SHP77 (cell line): ENCODE results near the gene NPAS4.
"Not testable (repeated sequence)": the region's sequence is repeated elsewhere in the genome, so short reads cannot be mapped to it uniquely, and the experiment has no call there.

Experiments used
- DNase-seq, 2 experiments: peaks; one replicate each; lab custom pipeline; 2025; lab: John Stamatoyannopoulos, UW

NPAS4 gene

DNA sequence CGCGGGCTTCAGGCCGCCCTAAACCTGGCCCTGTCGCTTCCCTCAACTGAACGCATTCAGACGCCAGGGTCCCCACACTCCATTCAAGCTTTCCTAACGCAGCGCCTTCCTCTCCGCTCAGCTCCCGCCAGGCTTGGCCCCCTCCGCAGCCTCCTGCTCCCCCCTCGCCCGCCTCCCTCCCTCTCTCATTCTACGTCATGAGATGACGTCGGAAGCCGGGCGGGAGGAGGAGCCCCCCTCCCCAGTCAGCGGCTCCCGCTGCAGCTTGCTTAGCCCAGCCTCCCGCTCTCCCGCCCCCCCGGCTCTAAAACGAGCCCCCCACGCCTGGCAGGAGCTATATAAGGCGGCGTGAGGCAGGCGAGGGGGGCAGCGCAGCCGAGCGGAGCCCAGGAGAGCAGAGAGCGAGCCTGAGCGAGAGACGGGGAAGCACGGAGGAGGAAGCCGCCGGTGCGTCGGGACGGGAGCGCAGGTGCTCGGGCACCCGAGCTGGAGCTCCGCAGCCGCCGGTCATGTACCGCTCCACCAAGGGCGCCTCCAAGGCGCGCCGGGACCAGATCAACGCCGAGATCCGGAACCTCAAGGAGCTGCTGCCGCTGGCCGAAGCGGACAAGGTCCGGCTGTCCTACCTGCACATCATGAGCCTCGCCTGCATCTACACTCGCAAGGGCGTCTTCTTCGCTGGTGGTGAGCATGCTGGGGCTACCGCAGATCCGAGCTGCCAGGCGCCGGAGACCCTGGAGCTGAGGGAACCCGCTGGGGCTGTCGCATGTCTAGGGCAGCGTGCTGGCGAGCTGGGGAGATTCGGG is at the start of gene NPAS4:
Gene NPAS4 (plus strand): TSS at position 365 of the 806 bp plus-strand sequence. CDS start 145 bp downstream, at position 510.
- DNase-seq, result peak; percentile 68 to 83

DNA sequence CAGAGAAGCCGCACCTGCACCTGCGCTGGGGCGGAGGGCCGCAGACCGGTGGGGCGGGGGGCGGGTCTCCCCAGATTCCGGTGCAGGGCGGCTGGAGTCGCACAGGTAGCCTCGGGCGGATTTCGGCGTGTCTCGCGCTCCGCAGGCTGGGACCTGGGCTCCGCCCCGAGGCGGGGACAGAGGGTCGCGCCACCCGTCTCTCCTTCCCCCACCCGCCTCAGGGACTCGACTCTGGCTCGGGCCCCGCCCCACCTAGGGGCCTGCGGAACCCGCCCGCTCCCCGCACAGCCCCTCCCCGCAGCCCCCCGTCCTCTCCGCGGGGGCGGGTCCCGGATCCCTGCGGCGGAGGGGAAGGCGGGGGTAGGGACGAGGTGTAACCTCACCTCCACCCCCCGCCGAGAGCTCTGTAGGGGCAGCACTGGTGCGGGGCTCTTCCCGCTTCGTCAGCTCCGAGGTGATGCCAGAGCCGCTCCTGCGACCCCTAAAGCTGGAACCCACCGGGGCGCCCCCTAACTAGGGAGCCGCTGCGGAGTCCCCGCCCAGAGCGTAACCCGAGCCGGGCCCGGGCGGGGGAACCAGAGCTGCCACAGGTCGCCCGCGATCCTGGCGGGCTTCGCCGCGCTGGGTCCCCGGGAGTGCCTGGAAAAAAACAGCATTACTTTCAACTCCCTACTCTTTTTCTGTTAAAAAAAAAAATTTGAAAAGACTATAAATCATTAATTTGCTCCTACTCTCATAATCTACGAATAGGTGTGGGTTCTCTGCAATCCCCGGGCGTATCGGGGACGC is 49.0 kb upstream of the NPAS4 start, which contains the start of gene SLC29A2:
Gene SLC29A2 (minus strand): TSS at position 134 of the 789 bp plus-strand sequence. CDS start 169 bp downstream, outside the sequence.
- peak; percentile 95 for DNase-seq

DNA sequence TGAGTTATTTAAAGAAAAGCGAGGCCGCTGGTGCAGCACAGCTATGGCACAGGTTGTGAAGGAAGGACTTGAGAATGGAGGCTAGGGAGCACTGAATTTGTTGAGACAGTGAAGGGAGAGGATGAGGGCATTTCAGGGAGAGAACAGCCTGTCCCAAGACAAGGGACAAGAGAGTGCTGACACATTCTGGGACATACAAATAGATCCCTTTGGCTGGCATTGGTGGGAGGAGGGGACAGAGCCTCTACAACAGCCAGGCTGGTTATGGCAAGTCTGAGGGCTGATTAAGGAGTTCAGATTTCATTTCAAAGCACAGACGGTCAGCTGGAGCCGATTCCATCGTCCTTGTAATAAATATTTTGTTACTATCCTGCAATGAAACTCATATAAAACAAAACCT is 47.6 kb upstream of the NPAS4 start:
- DNase-seq, result no peak

DNA sequence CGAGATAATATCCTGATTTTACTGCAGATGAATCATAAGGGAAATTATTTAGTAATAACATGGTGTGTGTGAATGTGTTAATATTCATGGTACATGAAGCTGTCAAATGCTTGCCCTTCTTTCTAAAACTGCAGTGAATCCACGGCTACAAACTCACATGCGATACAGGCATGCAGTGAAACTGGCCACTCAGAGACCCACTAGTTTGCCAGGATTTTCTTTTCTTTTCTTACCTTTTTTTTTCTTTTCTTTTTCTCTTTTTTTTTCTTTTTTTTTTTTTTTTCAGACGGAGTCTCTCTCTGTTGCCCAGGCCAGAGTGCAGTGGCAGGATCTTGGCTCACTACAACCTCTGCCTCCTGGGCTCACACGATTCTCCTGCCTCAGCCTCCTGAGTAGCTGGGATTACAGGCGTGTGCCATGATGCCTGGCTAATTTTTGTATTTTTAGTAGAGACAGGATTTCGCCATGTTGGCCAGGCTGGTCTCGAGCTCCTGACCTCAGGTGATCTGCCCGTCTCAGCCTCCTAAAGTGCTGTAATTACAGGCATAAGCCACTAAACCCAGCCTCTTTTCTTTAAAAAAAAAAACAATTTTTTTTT is 47.0 kb upstream of the NPAS4 start:
- not testable (repeated sequence) for DNase-seq

DNA sequence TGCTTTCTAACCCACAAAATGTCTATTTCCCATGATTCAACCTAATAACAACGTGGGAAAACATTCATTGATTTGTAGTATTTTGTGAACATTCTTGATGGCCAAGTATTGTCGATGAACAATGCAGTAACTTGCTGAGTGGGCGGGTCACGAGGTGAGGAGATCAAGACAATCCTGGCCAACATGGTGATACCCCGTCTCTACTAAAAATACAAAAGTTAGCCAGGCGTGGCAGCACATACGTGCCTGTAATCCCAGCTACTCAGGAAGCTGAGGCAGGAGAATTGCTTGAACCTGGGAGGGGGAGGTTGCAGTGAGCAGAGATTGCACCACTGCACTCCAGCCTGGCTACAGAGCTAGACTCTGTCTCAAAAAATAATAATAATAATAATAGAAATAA is 40.6 kb upstream of the NPAS4 start:
- DNase-seq, result not testable (repeated sequence)

DNA sequence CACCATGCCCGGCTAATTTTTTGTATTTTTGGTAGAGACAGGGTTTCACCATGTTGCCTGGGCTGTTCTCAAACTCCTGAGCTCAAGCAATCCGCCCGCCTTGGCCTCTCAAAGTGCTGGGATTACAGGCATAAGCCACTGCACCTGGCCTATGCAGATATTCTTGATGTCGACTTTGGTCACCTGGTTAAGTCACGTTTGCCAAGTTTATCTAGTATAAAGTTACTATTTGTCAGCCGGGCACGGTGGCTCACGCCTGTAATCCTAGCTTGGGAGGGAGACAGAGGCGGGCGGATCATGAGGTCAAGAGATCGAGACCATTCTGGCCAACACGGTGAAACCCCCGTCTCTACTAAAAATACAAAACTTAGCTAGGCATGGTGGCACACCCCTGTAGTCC is 36.5 kb upstream of the NPAS4 start:
- not testable (repeated sequence) for DNase-seq

DNA sequence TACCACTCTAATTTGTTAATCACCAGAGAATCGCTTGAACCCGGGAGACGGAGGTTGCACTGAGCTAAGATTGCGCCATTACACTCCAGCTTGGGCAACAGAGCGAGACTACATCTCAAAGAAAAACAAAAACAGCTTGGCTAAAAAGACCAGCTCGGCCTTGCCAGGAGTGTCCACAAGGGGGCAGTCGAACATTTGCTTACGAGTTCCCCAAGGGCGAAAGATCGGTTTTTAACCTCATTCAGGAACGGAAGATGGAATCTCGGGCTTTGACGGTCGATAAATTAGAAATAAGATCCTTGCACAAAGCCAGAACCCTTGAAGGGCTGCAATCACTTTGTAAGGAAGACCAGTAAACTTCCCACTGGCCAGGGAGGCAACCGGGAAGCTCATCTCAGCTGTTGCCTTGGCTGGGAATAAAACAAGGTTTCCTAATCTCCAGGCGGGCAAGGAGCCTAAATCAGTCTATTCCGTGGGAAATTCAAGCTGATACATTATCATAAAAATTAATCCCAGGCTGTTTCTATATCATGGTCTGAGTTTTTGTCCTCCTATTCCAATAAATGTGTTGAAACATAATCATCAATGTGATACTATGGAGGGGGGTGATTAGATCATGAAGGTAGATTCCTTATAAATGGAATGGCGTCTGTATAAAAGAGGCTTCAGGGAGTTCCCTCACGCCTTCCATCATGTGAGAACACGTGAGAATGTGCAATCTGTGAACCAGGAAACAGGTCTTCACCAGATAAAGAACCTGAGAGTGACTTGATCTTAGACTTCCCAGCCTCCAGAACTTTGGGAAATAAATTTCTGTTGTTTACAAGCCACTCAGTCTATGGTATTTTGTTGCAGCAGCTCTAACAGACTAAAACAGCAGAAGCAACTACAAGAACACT is 34.4 kb upstream of the NPAS4 start:
- DNase-seq, result peak; percentile 90 to 92

DNA sequence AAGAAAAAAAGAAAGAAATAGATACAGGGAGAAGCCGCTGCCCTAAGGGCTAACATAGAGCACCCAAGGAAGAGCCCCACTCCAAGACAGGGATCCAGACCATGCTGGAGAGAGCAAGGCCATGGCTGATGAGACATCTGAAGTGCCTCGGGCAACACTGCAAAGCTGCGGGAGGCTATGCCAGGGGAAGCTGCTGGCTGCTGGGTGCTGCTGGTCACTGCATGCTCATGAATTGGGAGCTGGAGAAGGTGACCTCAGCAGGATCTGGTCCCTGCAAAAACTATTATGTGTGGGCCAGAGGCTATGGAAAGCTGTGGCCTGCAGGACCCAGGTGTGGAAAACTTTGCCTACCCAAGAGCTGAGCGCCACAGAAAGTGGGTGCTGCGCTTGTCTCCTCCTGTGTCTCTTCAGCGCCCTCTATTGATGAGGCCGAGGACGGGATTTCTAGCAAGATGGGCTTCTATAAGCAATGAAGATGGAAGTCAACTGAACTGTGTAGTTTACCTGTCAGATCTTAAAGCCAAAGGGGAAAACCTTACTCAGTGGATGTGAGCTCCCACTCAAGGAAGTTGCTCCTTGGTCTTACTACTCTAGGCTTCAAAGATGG is 32.0 kb upstream of the NPAS4 start:
- peak; percentile 86 to 88 for DNase-seq

DNA sequence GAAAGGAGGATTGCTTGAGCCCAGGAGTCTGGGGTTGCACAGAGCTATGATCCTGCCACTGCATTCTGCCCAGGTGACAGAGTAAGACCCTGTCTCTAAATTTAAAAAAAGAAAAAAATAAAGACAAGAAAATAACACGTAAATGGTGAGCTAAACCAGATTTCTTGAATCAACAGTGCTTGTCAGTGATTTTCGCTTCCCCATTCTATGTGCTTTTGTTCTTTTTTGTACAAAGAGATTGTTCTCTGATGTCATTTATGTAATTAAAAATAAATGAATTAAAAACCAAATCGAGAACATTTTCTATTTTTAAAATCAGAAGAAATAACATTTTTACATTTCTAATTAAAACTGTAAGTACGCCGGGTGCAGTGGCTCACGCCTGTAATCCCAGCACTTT is 29.5 kb upstream of the NPAS4 start:
- DNase-seq, result no peak

DNA sequence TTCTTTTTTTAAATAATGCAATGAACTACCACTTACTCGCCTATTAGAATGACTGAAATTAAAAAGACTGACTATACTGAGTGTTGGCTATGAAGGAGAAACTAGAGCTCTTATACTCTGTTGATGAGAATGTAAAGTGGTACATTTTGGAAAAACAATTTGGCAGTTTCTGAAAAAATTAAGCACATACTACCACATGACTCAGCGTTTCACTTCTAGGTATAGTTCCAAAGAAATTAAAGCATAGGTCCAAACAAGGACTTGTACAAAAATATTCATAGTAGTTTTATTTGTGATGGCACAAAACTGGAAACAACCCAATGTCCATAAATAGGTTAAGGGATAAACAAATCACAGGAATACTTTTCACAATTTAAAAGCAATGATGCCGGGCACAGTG is 26.9 kb upstream of the NPAS4 start:
- no peak for DNase-seq

DNA sequence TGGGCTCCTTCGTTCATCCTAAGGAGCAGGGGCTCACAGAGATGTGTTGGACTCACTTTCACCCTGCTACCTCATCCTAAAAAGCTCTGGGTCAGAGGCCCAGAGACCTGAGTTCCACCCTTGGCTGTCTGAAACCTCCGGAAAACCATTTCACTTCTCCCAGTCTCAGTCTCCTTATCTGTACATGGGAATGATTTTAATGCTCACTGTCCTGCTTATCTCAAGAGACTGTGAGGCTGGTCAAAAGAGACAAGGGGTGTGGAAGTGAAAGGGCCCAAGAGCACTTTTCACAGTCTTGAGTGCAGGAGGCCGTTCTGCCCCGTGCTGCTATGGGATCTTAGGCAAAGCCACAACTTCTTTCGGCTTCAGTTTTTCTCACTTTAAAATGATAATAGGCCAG is 13.2 kb upstream of the NPAS4 start:
- DNase-seq, result no peak

DNA sequence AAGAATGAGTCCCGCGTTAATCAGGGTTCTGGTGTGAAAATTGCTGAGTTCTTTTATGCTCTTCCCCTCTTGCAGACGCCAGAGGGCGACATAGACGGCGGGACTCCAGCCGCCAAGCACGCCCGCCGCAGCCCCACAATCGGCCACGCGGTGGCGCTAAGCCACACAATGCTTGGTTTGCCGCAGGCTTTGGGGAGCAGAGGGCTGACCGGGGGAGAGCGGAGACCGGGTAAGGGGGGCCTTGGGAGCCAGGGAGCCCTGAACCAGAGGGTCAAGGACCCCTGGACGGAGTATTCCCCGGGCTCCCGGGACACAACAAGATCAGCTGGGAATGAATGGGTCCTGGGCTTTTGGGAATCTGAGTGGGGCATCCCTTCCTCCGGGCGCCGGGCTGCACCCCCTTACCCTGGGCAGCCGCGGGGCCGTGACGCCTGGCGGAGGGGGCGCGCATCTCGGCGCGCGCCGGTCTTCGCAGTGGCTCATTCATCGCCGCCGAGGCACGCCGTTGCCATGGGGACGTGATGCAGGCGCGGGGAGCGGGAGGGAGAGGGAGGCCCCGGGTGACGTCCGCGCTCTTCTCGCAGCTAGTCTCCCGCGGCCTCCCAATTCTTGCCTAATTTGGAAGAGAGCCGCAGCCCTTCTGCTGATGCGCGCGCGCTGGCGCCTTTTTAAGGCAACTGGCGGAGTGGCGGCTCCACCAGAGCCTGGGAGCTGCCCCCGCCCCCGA is 12.2 kb upstream of the NPAS4 start:
- DNase-seq, result peak; percentile 77 to 91

DNA sequence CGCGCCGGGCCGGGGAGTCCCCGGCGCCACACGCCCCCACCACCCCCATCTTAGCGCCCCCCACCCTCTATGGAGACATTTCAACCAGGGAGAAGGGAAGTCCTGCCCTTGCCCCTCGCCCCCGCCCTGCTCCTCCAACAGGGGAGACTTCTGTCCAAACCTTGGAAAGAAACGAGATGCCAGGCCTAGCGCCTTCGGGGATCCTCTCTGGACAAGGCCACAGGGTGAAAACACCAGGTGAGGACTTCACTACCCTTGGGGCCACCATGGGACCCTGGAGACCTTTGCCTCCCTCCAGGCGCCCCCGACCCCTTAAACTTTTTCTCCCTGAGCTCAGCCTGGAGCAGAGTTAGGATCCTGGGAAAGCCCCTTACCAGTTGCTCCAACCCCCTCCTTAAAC is 11.6 kb upstream of the NPAS4 start:
- no peak for DNase-seq

DNA sequence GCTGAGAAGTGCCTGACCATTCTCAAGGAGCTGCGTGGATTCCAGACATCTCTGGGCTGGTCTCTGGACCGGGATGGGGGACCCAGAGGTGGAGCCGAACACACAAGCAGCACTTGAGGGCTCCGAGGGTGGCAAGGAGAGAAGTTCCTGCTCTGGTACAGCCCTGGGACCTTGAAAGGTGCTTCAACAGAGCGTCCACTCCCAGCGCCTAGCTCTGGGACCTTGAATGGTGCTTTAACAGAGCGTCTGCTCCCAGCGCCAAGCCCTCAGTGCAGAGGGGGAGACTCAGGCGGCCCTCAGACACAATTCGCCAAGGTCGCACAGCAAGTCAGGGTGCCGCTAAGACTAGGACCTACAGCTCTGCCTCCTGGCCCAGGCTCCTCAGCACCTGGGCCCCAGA is 10.6 kb upstream of the NPAS4 start:
- no peak for DNase-seq

DNA sequence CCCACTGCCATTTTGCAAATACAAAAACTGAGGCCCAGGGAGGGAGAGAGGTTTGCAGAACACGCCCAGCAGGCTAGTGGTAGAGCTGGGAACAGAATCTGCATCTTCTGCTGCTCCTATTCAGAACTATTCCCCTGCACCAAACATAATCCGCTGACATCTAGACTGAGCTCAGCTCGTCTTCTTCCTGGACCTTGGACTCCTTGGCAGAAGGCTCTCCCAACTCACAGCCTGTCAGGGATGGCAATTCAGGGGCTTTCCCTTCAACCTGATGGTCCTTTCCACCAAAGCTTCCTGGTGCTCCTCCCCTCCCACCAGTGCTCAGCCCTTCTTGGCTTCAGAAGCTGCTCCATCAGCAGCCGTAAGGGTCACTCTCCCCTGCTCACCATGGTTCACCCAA is 9.5 kb upstream of the NPAS4 start:
- DNase-seq, result no peak

DNA sequence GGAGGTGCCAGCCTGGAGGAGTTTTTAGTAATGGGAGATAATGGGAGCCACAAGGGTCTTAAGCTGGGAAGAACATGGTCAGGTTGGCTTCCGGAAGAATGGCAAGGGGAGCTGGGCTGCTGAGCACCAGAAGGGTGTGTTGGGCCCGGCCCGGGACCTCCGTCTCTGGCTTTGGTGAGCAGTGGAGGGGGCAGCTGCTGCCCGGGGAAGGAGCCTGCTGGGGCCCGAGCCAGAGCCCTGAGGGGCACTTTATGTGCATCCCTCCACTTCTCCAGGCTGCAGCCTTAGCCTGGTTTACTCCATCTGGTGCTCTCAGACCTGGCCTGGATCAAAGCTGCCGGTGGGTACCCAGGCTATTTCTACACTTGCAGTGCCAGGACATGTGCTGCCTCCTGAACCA is 8.7 kb upstream of the NPAS4 start:
- no peak for DNase-seq

DNA sequence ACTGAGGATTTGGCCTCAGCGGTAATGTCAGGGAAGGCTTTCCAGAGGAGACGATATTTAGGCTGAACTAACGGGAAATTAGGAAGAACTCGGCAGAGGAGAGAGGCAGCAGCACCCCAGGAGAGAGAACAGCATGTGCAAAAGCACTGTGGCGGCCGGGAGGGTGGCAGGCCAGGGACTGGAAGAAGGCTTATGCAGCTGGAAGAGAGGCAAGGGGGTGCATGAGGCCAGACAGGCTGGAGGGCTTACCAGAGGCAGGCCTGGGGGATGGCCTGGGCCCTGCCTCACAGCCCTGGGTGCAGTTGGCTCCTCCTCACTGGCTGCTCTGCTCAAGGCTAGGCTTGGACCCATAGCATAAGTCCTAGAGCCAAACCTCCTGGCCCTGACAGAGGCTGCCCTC is 7.7 kb upstream of the NPAS4 start:
- DNase-seq, result no peak

DNA sequence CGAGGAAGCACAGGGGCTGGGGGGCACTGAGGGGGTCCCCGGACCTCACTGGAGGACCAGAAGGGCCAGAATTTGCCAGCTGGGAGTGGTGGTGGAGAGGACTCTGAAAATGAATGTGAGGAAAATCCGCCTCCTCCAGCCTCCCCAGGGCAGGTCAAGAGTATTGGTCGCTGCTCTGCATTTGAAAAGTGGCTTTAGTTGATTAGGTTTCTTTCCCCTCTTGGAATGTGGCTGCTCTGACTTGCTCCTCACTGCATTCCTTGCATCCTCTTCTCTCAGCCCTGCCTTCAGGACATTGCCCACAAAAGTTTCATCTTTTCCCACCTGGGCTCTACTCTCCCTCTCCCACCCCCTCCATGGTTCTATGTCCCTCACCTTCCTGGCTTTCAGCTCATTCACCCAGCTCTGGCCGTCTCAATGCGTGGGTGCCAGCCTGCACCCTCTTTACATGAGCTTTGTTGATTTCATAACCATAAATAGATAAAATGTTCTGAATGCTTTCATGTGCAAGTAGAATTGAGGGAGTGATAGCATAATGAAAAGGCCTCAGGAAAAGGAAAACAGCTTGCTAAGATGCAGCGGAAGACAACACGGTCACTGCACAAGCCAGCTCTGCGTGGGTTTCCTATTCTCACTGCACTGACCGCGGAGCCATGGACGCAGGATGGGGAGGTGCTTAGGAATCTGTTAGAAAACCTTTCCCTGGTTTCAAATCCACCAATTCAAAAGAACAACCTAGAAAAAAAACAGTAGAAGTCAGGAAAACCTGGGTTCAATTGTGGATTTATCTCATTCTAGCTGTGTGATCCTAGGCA is 6.5 kb upstream of the NPAS4 start:
- DNase-seq, result no peak

DNA sequence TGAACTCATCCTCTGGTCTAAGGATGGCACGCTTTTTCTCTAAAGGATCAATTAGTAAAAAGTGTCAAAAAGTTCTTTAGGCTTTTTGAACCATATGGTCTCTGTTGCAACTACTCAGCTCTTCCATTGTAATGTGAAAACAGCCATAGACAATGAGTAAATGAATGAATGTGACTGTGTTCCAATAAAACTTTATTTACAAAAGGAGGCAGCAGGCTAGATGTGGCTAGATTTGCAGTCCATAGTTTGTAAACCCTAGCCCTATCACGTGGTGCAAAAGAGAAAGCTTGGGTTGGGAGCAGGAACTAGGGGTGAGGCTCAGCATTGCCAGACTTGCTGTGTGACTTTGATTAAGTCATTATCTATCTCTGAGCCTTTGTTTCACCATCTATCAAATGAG is 5.4 kb upstream of the NPAS4 start:
- no peak for DNase-seq

DNA sequence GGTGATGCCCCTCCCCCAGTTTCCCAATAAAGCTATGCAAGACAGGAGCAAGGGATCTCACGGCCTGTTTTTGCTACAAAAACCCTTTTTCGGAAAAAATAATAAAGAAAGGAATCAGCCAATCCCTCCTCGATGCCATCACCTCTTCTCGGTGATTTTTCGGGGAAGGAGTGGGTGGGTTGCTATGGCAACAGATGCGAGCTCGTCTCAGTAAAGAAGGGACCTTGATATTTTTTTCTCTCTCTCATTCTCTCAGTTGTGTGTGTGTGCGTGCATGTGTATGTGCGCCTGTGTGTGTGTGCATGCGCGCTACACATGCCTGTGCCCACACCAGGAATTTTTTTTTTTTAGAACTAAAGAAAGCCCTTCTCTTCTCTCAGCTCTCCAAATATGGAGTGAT is 3.8 kb upstream of the NPAS4 start:
- DNase-seq, result no peak
